Right renal cortex interstitium (tissue), 3 donors: ENCODE data around the gene TSC22D3. TPM values are rescaled to one million over a fixed set of nuclear protein-coding genes. Genes with fewer than 3 reads are reported as not detected.
"Not testable (repeated sequence)": the region's sequence is repeated elsewhere in the genome, so short reads cannot be mapped to it uniquely, and the experiment has no call there.

Experiments
- DNase-seq, 3 donors: peaks; one replicate each; pipeline ENCODE4 v3.0.0-alpha.2; 2013; ENCODE audit warnings: low read depth in 3 of 3, low spot score in 2 of 3
- polyA plus RNA-seq, 3 donors: library from polyadenylated mRNA; unstranded; fragments of 120-200 nt; gene quantifications; one replicate each; pipeline ENCODE4 v1.2.1, GENCODE V29; 2013; ENCODE audit not compliant: insufficient read length in 3 of 3

Gene TSC22D3
- polyA plus RNA-seq, 3 donors, result 125 to 132 (median 129) TPM

DNA sequence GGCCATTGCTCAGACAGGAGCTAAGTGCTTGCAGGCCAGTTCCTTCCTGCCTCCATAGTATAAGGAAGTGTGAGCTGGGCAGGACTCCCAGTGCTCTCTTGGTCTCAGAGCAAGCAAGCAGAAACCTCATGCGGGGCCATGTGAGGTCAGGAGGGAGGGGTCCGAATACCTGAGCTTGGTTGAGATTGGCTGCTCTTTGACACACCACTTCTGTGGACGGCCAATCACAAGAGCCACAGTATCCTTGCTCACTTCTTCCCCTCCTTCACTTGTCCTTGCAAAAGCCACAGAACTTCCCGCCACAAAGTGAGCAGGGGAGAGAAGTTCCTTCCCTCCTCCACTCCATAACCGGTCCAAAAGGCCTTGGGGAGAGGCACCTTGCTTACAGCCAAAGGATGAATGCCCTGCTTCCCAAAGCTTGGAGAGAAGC, 90.6 kb downstream of the TSC22D3 start:
- DNase-seq, result no peak

DNA sequence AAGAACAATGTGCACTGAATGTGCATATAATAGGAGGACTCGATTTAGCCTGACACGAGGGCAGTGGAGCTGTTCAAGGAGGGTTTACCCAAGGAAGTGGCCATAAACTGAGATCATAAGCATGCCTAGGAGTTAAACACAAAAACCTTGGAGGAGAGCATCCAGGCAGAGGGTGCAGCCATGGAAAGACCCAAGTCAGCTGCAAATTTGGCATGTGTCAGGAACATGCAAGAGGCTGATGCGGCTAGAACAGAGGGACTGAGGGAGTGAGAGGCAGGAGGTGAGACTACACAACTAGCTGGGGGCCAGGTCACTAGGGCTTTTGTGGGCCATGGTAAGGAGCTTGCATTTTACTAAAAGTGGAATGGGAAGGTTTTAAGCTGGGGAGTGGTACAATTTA, 91.7 kb downstream of the TSC22D3 start:
- DNase-seq, result no peak

DNA sequence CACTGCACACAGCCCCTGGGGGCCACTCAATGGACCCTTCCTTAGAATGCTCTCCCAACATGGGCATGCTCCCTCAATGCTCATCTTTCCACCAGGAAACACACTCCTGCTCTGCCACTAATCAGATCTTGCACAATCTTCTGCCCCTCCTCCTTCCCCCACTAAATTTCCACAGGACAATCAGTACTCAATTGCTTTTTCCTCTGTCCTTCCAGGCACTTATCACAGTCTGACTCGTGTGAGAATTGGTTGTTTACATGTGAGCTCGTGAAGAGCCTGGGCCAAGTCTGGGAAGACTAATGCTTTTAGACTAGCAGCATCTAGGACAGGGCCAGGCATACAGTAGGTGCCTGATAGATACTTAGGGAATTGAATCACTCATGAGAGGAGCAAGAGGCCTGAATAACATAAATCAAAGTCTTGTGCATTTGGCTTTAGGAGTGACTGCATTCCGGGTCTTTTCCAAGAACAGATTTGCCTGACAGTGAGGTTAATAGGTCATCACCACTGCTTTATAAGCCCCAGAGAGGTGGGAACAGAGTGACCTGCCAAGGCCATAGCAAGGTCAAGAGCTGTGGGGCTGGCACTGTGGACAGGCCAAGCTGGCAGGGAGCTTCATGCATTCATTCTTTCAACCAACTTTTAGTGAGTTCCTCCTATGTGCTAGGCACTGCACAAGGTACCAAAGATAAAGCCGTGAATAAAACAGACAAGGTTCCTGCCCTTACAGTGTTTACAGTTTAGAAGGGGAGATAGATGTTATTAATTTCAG, 92.3 kb downstream of the TSC22D3 start:
- DNase-seq, result no peak

DNA sequence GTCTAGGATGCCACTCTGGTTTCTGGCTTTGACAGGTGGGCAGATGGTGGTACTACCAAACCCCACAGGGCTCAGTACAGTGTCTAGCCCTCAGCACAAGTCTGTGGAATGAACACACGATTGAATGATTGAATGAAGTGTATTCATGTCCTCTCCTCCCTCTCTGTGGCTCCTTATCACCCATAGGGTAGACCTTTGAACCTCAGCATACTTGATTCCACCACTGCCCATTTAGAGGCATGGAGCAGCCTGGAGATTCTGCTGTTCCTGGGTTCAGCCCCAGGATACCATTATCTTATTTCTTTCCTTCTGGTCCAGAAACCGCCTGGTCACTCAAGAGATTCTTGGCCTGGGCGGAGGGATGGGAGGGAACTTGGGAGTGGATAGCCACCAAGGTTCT, 93.3 kb downstream of the TSC22D3 start:
- no peak for DNase-seq

DNA sequence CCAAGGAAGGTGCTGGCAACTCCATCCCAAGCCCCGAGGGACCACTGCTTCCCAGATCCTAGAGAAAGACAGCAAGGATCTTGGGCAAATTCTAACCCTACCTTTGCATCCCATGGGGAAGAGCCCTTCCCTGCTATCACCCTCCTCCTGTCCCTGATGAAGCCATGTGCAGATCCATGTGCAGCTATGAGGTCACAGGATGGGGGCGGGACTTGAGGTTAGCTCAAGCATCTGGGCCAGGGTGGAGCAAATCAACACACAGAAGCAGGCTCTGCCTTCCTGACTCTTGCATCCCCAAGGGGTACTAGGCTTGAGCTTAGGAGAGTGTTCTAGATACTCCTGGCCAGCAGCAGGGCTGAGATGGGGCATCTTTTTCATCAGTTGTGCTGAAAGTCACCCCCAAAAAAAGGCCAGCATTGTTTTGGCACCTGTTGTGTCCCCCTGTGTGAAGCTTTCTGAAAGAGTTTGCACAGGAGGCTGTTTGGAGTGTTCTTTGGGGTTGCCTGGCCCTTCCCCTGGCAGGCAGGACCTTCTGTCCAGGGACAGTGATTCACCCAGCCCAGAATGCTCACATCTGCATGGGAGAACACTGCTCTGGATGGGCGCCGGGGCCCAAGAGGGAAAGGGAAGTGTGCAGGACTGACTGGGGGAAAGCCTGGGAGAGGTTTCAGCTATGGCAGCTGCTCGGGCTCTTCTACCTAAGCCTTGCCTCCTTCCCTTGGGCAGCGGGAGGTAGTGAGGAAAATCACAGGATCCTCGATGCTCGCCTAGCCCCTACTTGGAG, 96.4 kb downstream of the TSC22D3 start:
- no peak for DNase-seq

DNA sequence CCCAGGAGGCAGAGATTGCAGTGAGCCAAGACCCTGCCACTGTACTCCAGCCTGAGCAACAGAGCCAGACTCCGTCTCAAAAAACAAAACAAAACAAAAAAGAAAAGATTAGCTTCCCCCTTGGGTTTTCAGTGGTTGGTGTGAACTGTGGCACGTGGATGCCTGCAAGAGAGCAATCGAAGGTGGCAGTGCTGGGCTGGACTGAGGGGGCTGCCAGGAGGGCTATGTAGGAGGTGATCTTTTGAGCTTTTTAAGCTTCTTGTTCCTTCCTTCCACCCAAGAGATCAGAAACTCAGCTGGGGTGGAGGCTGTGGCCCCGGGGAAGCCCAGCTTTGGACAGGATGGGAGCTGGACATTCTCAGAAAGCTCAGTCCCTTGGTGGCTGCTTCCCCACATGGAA, 97.7 kb downstream of the TSC22D3 start:
- no peak for DNase-seq

DNA sequence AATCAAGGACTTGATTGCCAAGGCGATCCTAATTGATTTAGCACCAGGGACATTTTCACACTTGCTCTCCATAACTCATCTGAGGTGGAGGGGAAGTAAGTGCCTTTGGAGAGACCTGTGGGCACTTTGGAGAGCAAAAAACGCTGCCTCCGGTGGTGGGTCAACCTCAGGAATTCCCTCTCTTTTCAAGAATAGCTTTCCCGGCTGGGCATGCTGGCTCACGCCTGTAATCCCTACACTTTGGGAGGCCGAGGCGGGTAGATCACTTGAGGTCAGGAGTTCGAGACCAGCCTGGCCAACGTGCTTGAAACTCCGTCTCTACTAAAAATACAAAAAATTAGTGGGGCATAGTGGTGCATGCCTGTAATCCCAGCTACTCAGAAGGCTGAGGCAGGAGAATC, 98.1 kb downstream of the TSC22D3 start:
- DNase-seq, result no peak

DNA sequence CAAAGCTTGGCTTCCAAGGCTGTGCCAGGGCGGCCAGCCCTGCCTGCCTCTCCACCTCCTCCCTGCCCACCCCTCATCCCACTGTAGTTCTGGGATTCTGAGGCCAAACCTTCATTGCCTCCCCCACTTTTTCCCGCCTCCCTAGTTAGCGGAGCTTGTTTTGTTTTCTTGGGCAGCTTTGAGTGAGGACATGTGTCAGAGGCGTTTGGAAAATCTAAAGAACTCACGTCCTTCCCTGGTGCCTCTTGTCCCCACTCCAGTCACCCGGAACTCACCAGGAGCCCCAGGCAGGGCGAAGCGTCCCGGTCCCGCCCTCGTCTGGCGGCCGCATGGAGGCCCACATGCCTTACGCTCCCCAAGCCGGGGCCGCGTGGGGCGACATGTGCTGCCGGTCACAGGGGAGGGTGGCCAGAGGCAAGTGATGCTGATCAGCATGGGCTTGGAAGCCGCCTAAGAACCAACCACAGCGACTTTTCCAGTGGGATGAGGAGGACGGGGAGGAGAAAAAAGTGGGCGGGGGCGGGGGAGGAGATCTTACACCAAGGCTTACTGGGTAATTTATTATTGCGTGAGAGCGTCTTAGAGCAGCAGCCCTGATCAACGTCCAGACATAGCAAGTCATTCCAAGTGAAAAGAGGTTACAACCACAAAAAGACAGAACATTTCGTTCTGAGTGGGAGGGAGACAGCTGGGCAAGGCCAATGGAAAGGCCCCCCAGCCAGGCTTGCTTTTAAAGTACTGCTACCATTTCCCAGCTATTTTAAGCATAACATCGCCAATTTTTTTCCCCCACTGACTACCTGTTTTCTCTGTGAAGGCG, 98.8 kb downstream of the TSC22D3 start:
- DNase-seq, result no peak

DNA sequence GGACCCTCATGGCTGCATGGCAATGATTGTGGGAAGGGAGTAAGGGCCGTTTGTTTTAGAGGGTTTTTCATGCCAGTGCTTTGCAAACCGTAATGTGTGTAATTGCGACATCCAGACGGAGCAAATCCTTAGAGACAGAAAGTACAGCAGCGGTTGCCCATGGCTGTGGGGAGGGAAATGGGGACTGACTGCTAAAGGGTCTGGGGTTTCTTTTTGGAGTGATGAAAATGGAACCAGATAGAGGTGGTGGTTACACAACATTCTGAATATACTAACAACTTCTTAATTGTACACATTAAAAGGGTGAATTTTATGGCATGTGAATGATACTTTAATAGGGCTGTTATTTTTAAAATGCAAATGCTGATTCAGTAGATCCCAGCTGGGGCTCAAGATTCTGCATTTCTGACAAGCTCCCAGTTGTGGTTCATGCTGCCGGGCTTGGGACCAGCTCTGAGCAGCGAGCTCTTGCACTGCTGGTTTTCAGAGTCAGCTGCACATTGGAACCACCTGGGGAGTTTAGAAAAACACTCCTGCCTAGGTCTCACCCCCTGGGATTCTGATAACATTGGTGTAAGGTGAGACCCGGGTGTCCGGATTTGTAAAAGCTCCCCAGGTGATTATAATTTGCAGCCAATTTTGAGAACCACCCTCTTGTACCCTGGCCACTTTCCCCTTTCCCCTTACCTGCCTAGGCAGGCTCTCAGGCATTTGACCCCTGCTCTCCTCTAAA, 99.6 kb downstream of the TSC22D3 start:
- no peak for DNase-seq

DNA sequence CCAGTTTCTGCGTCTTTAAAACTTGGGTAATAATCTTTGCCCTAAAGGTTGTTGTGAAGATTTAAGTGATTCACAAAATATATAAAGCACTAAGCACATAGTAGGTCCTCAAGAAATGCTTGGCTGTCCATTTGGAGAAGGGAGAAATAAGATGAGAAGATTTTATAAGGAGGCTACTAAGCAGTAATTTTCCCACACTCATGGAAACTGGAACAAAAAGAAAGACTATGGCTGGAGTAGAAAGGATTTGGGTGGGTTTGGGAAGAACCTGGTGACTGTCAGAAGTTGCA, 100.3 kb downstream of the TSC22D3 start:
- no peak for DNase-seq

DNA sequence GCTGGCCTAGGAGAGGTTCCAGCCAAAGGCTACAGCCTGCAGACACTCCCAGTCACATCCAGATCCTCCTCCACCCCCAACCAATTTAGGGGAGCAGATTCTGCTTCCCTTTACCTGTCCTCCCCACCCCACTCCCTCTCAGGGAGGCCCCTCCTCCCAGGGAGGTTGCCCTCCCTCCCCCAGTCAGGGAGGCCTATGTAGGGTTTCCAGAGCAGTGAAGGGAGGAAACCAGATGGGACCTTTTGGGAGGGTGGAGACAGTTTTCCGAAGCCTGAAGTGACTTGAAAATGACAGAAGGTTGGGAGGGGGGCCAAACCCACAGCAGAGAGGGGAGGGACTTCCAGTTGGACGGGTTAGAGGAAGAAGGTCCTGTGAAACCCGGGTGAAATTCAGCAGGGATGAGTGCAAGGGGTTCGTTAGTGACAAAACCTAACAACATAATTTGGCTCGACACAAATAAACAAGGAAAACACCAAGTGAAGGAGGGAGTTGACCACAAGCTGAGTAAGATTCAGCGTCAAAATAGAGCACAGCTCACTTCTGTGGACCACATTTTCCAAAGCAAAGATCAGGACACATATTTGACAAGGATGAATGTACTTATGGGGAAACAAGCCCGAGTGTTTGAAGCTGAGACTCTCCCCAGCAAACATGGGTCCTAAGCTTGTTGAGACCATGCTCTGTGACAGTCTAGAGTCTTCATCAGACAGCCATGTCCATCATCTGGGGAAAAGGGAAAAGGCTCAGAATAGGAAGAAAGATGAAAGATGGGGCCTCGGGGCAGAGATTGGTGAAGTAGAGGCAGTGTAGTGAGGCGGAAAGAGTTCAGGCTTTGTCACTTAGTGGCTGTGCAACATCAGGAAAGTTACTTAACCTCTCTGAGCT, 100.9 kb downstream of the TSC22D3 start:
- DNase-seq, result no peak

DNA sequence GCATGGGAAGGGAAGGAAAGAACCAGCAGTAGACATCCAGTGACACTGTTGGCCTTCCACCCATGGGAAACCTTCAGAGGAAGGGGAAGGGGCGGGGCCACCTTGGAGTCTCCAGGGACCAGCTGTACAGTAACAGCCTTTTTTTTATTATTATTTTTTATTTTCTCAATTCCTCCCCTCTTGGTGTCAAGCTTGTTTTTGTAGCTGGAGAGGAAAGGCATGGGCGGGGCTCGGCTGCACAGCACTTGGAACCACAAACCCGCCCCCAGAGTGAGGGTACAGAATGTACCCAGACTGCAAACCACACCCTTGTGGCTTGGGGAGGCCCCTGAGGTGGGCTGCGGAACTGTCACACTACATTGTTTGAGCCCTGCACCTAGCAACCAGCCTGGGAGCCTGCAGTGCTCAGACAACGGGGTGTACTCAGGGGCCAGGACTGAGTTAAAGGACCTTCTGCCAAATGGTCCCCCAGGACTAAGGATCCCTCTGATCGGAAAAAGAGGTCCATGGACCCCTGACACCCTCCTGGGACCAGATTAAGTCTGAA, 101.6 kb downstream of the TSC22D3 start:
- DNase-seq, result no peak

DNA sequence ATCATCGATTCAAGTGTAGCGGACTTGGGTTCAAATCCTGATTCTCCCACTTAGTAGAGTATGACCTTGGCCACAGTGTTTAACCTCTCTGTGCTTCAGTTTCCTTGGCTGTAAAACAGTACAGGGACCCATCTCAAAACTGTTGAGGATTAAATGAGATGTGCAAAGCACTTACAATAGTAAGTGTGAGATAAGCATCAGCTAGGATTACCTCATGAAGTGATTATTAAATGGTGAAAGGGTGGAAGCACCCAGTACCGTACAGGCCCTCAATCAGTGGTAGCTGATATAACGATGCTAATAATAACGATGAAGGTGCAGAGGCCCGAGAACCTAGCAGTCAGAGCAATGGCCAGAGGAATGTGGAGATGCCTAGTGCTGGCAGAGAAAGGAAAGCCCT, 102.2 kb downstream of the TSC22D3 start:
- no peak for DNase-seq

DNA sequence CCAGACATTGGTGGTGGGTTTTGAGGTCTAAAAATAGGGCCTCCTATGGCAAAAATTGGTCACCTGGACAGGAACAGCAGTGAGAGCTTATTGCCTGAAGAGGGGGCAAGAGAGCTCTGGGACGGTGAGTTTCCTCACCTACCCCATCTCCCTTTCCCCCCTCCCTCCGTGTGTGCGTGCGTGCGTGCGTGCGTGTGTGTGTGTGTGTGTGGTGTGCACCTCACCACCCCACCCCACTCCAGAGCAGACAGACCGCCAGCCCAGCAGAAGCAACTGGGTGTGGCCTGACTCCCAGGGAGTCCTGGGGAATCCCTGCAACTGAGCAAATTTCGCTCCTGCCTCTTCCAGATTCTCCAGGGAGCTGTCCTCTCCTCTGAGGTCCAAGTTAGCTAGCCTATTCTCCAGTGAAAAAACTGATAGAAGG, 102.6 kb downstream of the TSC22D3 start:
- DNase-seq, result no peak

DNA sequence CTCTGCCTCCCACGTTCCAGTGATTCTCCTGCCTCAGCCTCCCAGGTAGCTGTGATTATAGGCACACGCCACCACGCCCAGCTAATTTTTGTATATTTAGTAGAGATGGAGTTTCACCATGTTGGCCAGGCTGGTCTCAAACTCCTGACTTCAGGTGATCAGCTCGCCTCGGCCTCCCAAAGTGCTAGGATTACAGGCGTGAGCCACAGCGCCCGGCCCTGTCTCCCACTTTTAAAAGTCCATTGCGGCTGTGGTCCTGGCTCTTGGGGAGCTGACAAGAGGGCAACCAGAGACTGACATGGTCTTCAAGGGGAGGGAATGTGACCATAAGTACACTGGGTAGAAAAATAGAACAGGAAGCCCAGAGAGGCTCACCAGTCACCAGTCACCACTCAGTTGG, 104.3 kb downstream of the TSC22D3 start:
- DNase-seq, result not testable (repeated sequence)

DNA sequence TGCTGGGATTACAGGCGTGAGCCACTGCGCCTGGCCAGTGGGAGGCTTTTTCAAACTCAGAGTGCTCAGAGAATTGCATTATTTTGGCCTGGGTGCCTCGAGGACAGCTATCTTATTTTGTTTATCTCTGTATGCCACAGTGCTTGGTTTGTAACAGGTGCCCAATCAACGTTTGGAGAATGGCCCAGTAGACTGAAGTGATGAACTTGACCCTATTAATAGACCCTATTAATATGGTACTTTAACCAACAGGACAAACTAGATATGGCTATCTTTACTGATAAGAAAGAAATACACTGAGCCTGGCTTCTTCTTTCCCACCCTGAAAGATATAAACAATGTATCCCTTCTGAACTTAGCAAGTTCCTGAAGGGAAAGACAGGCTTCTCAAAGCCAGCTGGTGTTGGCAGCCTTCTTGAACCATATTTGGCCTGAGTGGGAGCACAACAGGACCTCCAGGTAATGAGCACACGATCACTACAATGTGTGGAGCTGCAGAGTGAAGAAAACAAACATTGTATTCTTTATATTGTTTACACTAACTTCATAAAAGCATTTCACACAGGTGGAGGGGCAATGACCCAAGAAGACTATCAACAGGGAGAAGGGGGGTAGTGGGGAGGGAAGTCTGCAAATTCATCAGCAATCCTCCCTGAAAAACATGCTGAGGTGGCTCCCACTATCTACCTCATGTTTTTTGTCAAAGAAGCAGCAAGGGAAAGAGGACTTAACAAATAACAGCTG, 105.5 kb downstream of the TSC22D3 start:
- DNase-seq, result no peak

DNA sequence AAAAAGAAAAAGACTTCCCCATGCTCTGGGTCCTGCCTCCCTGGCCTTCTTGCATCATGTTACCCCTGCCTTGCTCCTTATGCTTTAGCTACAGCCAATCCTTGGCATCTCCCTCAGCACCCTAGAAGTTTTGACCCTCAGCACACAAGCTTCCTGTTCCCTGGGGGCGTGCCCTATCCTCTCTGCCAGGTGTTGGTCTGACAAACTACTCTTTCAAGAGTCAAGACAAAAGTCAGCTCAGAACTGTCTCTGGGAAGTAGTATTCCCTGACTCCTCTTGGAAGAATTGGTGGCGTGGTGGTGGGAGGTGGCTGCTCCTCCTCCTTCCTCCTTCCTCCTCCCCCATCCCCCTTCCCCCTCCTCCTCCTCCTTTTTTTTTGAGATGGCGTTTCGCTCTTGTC, 106.3 kb downstream of the TSC22D3 start:
- no peak for DNase-seq

DNA sequence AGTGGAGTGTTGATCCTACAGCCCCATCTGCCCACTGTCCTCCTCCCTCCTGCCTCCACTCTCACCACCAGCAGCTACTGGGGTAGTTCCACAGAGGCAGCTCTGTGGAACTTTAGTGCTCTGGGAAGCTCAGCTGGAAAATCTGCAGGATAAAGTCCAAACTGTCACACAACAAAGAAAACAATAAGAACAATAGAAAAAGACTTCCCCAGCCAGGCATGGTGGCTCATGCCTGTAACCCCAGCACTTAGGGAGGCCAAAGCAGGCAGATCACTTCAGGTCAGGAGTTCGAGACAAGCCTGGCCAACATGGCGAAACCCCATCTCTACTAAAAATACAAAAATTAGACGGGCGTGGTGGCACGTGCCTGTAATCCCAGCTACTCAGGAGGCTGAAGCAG, 106.9 kb downstream of the TSC22D3 start:
- not testable (repeated sequence) for DNase-seq

DNA sequence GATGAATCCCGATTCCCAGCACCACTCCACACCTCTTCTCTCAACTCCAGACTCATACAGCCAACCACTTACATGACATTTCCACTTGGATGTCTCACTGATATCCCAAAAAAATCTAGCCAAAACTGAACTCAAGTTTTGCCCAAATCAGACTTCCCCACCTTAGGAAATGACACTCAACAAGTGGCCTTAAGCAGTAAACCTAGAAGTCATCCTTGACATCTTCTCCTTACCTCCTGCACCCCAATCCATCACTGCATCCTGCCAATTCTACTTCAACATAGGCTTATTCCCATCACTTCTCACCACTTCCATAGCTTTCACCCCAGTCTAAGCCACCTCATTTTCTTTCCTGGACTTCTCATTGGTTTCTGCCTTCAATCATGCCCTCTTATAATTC, 108.2 kb downstream of the TSC22D3 start:
- no peak for DNase-seq
